HepG2 (cell line): ENCODE results near the gene ATRN. TPM values are rescaled to one million over a fixed set of nuclear protein-coding genes. Genes with fewer than 3 reads are reported as not detected.
A peak's percentile ranks its signal among the peaks of the same experiment; 100 is the strongest.

Source experiments
- AHDC1 ChIP-seq: sonication (generic); formaldehyde crosslinking; IDR thresholded peaks from 2 replicates; pipeline ENCODE4 v1.5.1; 2020; ENCODE audit warnings: mild to moderate bottlenecking, missing genetic modification reagents, borderline replicate concordance
- BCL6 ChIP-seq: IDR thresholded peaks from 2 replicates; pipeline ENCODE4 v1.6.1; 2016; ENCODE audit warnings: missing genetic modification reagents, missing compliant biosample characterization
- GFI1 ChIP-seq: sonication (generic); formaldehyde crosslinking; IDR thresholded peaks from 2 replicates; pipeline ENCODE4 v1.5.0; 2020; ENCODE audit warnings: missing genetic modification reagents, mild to moderate bottlenecking, borderline replicate concordance
- MEF2D ChIP-seq: sonication (generic); formaldehyde crosslinking; IDR thresholded peaks from 2 replicates; pipeline ENCODE4 v1.5.1; 2020; ENCODE audit warnings: mild to moderate bottlenecking, missing genetic modification reagents
- MEIS1 ChIP-seq: sonication (generic); formaldehyde crosslinking; IDR thresholded peaks from 2 replicates; pipeline ENCODE4 v1.9.0; 2021; ENCODE audit warnings: mild to moderate bottlenecking, missing genetic modification reagents, moderate library complexity, borderline replicate concordance
- NR2F6 ChIP-seq, 2 experiments: IDR thresholded peaks; 2 replicates each; pipeline ENCODE4 v1.6.1; 2016; ENCODE audit warnings: antibody characterized with exemption in 1 of 2, mild to moderate bottlenecking in 1 of 2
- SNAI1 ChIP-seq: sonication (generic); formaldehyde crosslinking; IDR thresholded peaks from 2 replicates; pipeline ENCODE4 v1.5.0; 2020; ENCODE audit warnings: mild to moderate bottlenecking, missing genetic modification reagents, borderline replicate concordance
- THAP7 ChIP-seq: sonication (generic); formaldehyde crosslinking; IDR thresholded peaks from 2 replicates; pipeline ENCODE4 v1.8.1; 2023; ENCODE audit warnings: mild to moderate bottlenecking, missing genetic modification reagents
- ZMYM3 ChIP-seq: sonication (generic); formaldehyde crosslinking; IDR thresholded peaks from 2 replicates; pipeline ENCODE4 v1.5.1; 2020; ENCODE audit warnings: mild to moderate bottlenecking, missing genetic modification reagents
- ZNF121 ChIP-seq: sonication (generic); formaldehyde crosslinking; IDR thresholded peaks from 2 replicates; pipeline ENCODE4 v1.5.0; 2020; ENCODE audit warnings: mild to moderate bottlenecking, missing genetic modification reagents
- ZNF180 ChIP-seq: sonication (generic); formaldehyde crosslinking; IDR thresholded peaks from 2 replicates; pipeline ENCODE4 v1.4.0; 2020; ENCODE audit warnings: low read depth, missing genetic modification reagents, borderline replicate concordance
- ZNF503 ChIP-seq: sonication (generic); formaldehyde crosslinking; IDR thresholded peaks from 2 replicates; pipeline ENCODE4 v1.4.0; 2020; ENCODE audit warnings: missing genetic modification reagents
- polyA plus RNA-seq, 8 experiments: library from polyadenylated mRNA; depleted of rRNA in 3 of 8; stranded (reverse) in 7 of 8; unstranded in 1 of 8; fragments of >200 nt; fragmentation: Illumina TruSeq in 4 of 8; extraction: Trizol in 4 of 8; gene quantifications; 2 replicates each; pipeline versions ENCODE4 v1.2.1 to v1.2.3, GENCODE V29; 2011 to 2016; ENCODE audit warnings: low read depth in 4 of 8, missing spikeins in 1 of 8, mixed read lengths in 1 of 8; ENCODE audit not compliant: insufficient read depth in 1 of 8
- total RNA-seq, 5 experiments: library from RNA; depleted of rRNA; stranded (reverse); fragments of >200 nt; fragmentation: Illumina TruSeq; extraction: Trizol; gene quantifications; 2 replicates each; pipeline ENCODE4 v1.2.3, GENCODE V29; 2016; ENCODE audit warnings: low read depth in 1 of 5
- TF ChIP-seq, protein P1 (sequence below): sonication (generic); formaldehyde crosslinking; IDR thresholded peaks from 2 replicates; pipeline ENCODE4 v1.8.1; 2022; ENCODE audit warnings: mild to moderate bottlenecking, missing genetic modification reagents
- TF ChIP-seq, protein P2 (sequence below): sonication (generic); formaldehyde crosslinking; IDR thresholded peaks from 2 replicates; pipeline ENCODE4 v1.4.0; 2020; ENCODE audit warnings: missing genetic modification reagents, mild to moderate bottlenecking, borderline replicate concordance
- TF ChIP-seq, protein P3 (sequence below): IDR thresholded peaks from 2 replicates; pipeline ENCODE4 v1.6.1; 2016; ENCODE audit warnings: control low read depth

Gene ATRN
- total and polyA plus RNA-seq, 2 of the 13 experiments (the other 11 are each of a cell fraction or from before 2014, with no cell fraction given): 44.2 to 81.1 TPM

DNA sequence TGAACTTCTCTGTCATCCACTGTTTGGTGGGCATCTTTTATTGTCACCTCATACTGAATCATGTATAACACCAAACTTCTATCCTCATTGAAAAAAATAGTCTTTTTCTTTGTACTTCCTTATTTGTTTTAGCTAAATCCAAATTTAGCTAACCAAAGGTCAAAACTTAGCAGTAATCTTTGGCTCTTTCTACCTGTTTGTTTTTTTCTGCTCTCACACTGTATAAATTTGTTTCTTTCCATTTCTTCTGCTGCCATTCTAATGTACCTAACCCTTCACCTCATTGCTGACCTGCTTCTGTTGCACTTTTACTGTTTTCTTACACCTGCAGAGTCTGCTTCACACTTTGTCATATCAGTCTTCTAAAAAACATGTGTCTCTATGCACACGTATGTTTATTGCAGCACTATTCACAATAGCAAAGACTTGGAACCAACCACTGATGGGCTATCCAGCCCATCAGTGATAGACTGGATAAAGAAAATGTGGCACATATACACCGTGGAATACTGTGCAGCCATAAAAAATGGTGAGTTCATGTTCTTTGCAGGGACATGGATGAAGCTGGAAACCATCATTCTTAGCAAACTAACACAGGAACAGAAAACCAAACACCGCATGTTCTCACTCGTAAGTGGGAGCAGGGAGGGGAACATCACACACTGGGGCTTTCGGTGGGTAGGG, 7.2 kb downstream of the ATRN start (continued):
- peak; percentile 58; the same call in 1 of the 2 replicates for TF ChIP-seq MEF2D
- TF ChIP-seq ZNF180 (CRISPR knock-in tag): no peak
- TF ChIP-seq, protein P1, sequence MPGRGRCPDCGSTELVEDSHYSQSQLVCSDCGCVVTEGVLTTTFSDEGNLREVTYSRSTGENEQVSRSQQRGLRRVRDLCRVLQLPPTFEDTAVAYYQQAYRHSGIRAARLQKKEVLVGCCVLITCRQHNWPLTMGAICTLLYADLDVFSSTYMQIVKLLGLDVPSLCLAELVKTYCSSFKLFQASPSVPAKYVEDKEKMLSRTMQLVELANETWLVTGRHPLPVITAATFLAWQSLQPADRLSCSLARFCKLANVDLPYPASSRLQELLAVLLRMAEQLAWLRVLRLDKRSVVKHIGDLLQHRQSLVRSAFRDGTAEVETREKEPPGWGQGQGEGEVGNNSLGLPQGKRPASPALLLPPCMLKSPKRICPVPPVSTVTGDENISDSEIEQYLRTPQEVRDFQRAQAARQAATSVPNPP (CRISPR knock-in tag): no peak
- no peak for TF ChIP-seq MEIS1 (CRISPR knock-in tag)
- TF ChIP-seq, protein P2, sequence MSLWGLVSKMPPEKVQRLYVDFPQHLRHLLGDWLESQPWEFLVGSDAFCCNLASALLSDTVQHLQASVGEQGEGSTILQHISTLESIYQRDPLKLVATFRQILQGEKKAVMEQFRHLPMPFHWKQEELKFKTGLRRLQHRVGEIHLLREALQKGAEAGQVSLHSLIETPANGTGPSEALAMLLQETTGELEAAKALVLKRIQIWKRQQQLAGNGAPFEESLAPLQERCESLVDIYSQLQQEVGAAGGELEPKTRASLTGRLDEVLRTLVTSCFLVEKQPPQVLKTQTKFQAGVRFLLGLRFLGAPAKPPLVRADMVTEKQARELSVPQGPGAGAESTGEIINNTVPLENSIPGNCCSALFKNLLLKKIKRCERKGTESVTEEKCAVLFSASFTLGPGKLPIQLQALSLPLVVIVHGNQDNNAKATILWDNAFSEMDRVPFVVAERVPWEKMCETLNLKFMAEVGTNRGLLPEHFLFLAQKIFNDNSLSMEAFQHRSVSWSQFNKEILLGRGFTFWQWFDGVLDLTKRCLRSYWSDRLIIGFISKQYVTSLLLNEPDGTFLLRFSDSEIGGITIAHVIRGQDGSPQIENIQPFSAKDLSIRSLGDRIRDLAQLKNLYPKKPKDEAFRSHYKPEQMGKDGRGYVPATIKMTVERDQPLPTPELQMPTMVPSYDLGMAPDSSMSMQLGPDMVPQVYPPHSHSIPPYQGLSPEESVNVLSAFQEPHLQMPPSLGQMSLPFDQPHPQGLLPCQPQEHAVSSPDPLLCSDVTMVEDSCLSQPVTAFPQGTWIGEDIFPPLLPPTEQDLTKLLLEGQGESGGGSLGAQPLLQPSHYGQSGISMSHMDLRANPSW (CRISPR knock-in tag): no peak
- TF ChIP-seq GFI1 (CRISPR knock-in tag): no peak
- peak; percentile 58; the same call in 1 of the 2 replicates for TF ChIP-seq NR2F6 (IDR thresholded peaks at IDR 0.05)
- TF ChIP-seq NR2F6 (CRISPR knock-in tag; IDR thresholded peaks at IDR 0.05): peak; percentile 74
- TF ChIP-seq ZMYM3: 0 out of 2 replicates have a peak, but pooled peaks have one; percentile 28
- no peak for TF ChIP-seq SNAI1 (CRISPR knock-in tag)
- TF ChIP-seq ZNF121 (CRISPR knock-in tag): no peak
- no peak for TF ChIP-seq BCL6 (CRISPR knock-in tag)
- TF ChIP-seq AHDC1 (CRISPR knock-in tag): peak; percentile 73; the same call in 1 of the 2 replicates
- TF ChIP-seq, protein P3, sequence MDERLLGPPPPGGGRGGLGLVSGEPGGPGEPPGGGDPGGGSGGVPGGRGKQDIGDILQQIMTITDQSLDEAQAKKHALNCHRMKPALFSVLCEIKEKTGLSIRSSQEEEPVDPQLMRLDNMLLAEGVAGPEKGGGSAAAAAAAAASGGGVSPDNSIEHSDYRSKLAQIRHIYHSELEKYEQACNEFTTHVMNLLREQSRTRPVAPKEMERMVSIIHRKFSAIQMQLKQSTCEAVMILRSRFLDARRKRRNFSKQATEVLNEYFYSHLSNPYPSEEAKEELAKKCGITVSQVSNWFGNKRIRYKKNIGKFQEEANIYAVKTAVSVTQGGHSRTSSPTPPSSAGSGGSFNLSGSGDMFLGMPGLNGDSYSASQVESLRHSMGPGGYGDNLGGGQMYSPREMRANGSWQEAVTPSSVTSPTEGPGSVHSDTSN (CRISPR knock-in tag): no peak
- TF ChIP-seq THAP7 (CRISPR knock-in tag): no peak
- TF ChIP-seq ZNF503 (CRISPR knock-in tag): no peak
